GM23338 (cell line): ENCODE data around the gene KCNE5.
"Not testable (repeated sequence)": the region's sequence is repeated elsewhere in the genome, so short reads cannot be mapped to it uniquely, and the experiment has no call there.

Experiments used
- CTCF ChIP-seq, 2 experiments: fragments of 200-600 bp in 1 of 2; sonication (generic) in 1 of 2; conservative IDR thresholded peaks; 2 replicates each; pipeline versions ENCODE4 v1.5.1 to v1.6.1; 2016 to 2017; ENCODE audit warnings: antibody characterized with exemption in 2 of 2, low read depth in 2 of 2, mild to moderate bottlenecking in 2 of 2, moderate library complexity in 1 of 2
- EZH2 ChIP-seq: fragments of 200-600 bp; sonication (generic); IDR thresholded peaks from one replicate; pipeline ENCODE4 v1.8.0; 2017; ENCODE audit warnings: antibody characterized with exemption, mild to moderate bottlenecking, low read depth; ENCODE audit not compliant: unreplicated experiment
- EZH2phosphoT487 ChIP-seq: fragments of 200-600 bp; sonication (generic); IDR thresholded peaks from one replicate; pipeline ENCODE4 v1.8.1; 2018; ENCODE audit warnings: antibody characterized with exemption; ENCODE audit not compliant: unreplicated experiment
- ZNF462 ChIP-seq: fragments of 250-450 bp; sonication (Bioruptor Pico); IDR thresholded peaks from 2 replicates; pipeline ENCODE4 v1.5.0; 2020; ENCODE audit warnings: mild to moderate bottlenecking, moderate library complexity

- not testable (repeated sequence) for TF ChIP-seq CTCF (conservative IDR thresholded peaks at IDR 0.05; ENCODE audit: low read depth in 2 of 2); EZH2phosphoT487; EZH2; ZNF462 (CRISPR knock-in tag)
Measured at GRCh38 chrX:109637477-109637876, 12.5 kb upstream of the KCNE5 start.
